Measurements from ENCODE around the gene DPP10. TPM values are rescaled to one million over a fixed set of nuclear protein-coding genes. Genes with fewer than 3 reads are reported as not detected.

Gene DPP10
- total and polyA plus RNA-seq, 5 experiments from 2014 or later, result not detected

DNA sequence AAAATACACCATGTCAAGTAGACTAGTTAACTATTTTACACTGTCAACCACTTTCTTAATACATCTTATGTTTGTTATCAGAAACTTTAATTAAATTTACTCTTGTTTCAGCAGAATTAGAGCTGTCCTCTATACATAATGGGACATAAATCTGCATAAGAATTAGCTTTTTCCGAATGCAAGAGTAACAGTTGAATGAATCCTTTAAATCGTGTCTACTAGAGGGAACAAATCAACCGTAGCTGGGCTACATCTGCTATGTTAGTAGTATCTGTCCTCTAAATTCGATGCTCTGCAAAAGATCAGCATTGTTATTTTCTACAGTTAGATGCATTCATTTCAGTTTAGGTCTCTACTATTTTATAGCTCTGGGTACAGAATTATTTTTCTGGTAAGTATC is 1090.6 kb downstream of the DPP10 start:
- Mint-ChIP-seq H3K9me3 (peaks cover 0 to 16% (median 6%) of the 10 kb centered on the region in 9 donors), H3K4me1 (no peaks in the 10 kb centered on the region), H3K27ac (no peak overlapping the region), H3K4me3 (no peak overlapping the region), H3K27me3 (no peaks in the 10 kb centered on the region), H3K36me3 (peaks cover 0 to 7% (median 0%) of the 10 kb centered on the region in 3 donors)
- ATAC-seq (no peak), DNase-seq (no peak)
- POLR2A ChIA-PET, result no interaction called here

DNA sequence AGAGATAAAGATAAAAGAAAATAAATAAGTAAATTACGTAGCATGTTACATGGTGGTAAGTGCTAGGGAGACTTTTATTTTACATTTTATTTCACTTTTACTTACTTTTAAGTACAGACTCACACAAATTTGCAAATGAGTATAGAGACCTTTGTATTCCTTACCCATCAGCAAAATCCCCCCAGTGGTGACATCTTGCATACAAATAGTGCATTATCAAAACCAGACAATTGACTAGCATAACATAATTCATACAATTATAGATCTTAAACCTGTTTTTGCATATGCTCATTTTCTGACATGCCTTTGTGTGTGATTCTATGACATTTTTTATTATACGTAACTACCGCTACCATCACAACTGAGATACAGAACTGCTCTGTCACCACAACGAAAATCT is 1099.4 kb downstream of the DPP10 start:
- peaks cover 0 to 29% (median 6%) of the 10 kb centered on the region in 9 donors for H3K9me3 Mint-ChIP-seq
- H3K4me1 Mint-ChIP-seq, result no peaks in the 10 kb centered on the region
- ATAC-seq (no peak), DNase-seq (no peak)
- peaks cover 0 to 4% (median 0%) of the 10 kb centered on the region in 3 donors for H3K36me3 Mint-ChIP-seq
- no peak overlapping the region for H3K27ac Mint-ChIP-seq
- POLR2A ChIA-PET, result no interaction called here
- no peak overlapping the region for H3K4me3 Mint-ChIP-seq
- no peaks in the 10 kb centered on the region for H3K27me3 Mint-ChIP-seq

DNA sequence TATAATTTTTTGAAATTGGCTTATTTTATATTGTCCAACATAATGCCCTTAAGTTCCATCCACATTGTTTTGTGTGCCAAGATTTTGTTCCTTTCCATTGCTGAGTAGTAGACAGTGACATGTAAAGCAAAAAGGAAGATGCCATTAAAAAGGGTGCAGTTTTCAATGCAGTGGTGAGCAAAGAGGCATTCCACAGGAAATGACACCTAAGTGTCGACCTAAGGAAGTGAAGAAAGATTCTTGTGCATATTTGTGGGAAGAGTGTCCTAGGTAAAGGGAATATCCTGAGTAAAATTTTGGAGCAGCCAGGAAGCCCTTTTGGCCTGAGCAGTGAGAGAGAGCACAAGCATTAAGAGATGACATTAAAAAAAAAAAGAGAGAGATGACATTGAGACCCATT is 1099.9 kb downstream of the DPP10 start:
- no peak overlapping the region for H3K27ac Mint-ChIP-seq
- H3K27me3 Mint-ChIP-seq, result no peaks in the 10 kb centered on the region
- ATAC-seq, result no peak
- H3K36me3 Mint-ChIP-seq, result peaks cover 0 to 4% (median 0%) of the 10 kb centered on the region in 3 donors
- POLR2A ChIA-PET, result no interaction called here
- no peaks in the 10 kb centered on the region for H3K4me1 Mint-ChIP-seq
- peaks cover 0 to 29% (median 6%) of the 10 kb centered on the region in 9 donors for H3K9me3 Mint-ChIP-seq
- no peak for DNase-seq
- no peak overlapping the region for H3K4me3 Mint-ChIP-seq

DNA sequence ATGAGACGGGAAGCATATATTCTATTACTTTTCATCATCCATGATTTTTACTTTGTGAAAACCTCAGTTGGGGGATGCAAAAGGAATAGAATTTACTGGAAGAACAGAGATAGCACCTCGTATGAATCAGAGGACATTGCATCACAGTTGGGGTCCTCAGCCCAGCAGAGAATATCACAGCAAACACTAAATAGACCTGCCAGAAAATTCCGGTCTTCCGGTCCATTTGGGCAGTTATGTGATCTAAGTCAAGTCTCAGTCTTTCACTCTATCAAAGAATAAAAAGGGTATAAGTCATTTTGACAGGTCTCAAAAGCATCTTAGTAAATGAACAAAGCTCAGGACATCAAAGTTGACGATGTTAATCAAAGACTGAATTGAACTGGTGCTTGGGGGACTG is 1100.6 kb downstream of the DPP10 start:
- DNase-seq (no peak), ATAC-seq (no peak)
- H3K27ac Mint-ChIP-seq, result no peak overlapping the region
- H3K9me3 Mint-ChIP-seq, result peaks cover 0 to 29% (median 6%) of the 10 kb centered on the region in 9 donors
- peaks cover 0 to 4% (median 0%) of the 10 kb centered on the region in 3 donors for H3K36me3 Mint-ChIP-seq
- POLR2A ChIA-PET, result no interaction called here
- H3K4me1 Mint-ChIP-seq, result no peaks in the 10 kb centered on the region
- no peaks in the 10 kb centered on the region for H3K27me3 Mint-ChIP-seq
- no peak overlapping the region for H3K4me3 Mint-ChIP-seq

DNA sequence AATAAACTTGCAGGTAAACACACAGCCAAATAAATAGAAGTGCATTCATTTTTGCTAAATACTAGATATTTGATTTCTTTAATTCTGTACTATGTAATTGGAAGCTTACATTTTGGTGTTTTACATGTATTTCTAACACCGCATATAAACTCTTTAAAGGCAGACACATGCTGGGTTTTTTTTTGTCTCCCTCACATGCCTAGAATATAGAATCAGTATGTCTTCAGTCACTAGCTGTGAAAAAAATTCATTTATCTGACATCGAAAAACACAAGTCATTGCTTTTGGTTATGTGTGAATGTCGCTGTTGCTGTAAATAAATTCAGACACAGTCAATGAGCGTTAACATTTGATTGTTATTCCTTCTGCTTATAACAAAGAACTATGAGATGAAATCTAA is 1101.0 kb downstream of the DPP10 start:
- Mint-ChIP-seq H3K36me3 (peaks cover 0 to 4% (median 0%) of the 10 kb centered on the region in 3 donors), H3K4me3 (no peak overlapping the region), H3K9me3 (peaks cover 0 to 30% (median 6%) of the 10 kb centered on the region in 9 donors), H3K27me3 (no peaks in the 10 kb centered on the region), H3K4me1 (no peaks in the 10 kb centered on the region), H3K27ac (no peak overlapping the region)
- ATAC-seq, result no peak
- POLR2A ChIA-PET, result no interaction called here
- DNase-seq, result no peak

DNA sequence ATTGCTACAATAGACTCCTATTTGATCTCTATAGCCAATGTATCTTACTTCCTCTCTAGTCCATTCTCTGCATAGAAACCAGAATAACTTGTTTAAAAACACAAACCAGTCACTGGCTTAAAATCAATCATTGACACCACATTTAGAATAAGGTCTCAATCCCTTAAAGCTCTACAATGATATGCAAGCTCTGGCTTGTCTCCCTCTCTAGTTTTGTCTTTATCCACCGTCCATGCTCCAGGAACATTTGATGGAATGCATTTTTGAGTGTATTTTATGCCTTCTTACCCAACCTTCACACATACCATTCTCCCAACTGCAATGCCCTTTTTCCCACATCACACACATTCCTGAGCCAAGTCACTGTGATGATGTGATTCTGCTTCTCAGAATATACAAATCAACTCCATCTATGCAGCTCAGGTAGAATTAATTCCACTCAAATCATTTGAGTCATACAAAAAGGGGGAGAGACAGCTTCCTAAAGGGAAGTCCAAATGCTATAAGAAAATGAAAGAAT is 1107.2 kb downstream of the DPP10 start:
- POLR2A ChIA-PET, result no interaction called here
- Mint-ChIP-seq H3K36me3 (peaks cover 0 to 4% (median 0%) of the 10 kb centered on the region in 3 donors), H3K27me3 (no peaks in the 10 kb centered on the region), H3K4me3 (no peak overlapping the region), H3K9me3 (peaks cover 3 to 32% (median 11%) of the 10 kb centered on the region in 9 donors), H3K27ac (no peak overlapping the region), H3K4me1 (no peaks in the 10 kb centered on the region)
- no peak for ATAC-seq
- DNase-seq, result no peak

DNA sequence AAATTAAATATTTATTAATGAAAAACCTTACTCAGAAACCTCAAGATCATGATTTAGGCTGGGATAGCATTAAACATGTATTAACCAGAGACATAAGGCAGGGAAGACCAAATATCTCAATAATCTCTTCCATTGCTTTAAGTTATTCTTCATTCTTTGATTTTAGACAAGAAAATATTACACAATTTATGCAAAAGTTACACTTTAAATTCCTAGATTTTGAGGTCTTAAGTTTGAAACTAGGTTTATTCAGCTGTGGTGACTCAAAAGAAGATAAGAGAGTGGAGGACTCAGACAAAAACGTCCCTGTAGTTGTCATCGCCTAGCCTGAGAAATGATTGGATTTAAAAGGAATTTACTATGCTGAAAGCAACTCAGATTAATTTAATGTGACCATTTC is 1110.3 kb downstream of the DPP10 start:
- Mint-ChIP-seq H3K4me3 (no peak overlapping the region), H3K4me1 (no peaks in the 10 kb centered on the region), H3K27ac (no peak overlapping the region), H3K9me3 (peaks cover 6 to 29% (median 9%) of the 10 kb centered on the region in 9 donors), H3K36me3 (no peaks in the 10 kb centered on the region), H3K27me3 (no peaks in the 10 kb centered on the region)
- POLR2A ChIA-PET, result no interaction called here
- no peak for DNase-seq
- no peak for ATAC-seq

DNA sequence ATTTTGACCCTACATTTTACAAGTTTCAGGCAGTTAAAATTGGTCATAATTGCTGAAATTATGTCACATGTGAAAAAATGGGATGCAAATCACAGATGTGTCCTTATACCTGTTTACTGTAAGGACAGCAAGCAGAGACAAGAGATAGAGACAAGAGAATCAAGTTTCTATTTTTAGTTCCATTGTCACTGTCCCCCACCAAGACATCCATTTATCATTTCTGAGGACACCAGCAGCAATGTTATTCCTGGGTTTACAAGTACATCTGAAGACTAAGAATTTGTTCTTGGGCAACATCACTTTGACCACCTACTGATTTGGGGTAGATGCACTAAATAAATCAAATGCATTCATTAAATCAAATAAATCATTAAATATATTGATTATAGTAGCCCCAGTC is 1111.7 kb downstream of the DPP10 start:
- no peak for ATAC-seq
- DNase-seq, result no peak
- Mint-ChIP-seq H3K36me3 (no peaks in the 10 kb centered on the region), H3K4me3 (no peak overlapping the region), H3K9me3 (peaks cover 5 to 20% (median 9%) of the 10 kb centered on the region in 9 donors), H3K27ac (no peak overlapping the region), H3K4me1 (no peaks in the 10 kb centered on the region), H3K27me3 (no peaks in the 10 kb centered on the region)
- POLR2A ChIA-PET, result no interaction called here

DNA sequence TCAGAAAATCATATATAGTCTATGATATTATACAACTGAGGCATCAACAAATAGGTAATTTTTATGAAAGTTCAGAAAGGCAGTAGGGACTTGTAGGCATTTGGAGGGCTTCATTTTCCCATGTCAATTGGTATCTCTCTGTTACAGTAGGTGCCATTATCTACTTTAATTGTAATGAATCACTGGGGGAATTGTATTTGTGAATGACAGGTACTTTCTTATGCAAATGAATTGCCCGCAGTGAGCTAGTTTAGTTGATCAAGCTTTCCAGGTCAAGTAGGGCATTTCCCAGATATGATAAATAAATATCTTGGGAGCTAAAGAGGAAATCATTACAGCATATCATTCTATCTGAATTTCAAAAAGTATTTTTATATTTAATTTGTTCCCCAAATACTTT is 1116.3 kb downstream of the DPP10 start:
- ATAC-seq, result no peak
- H3K4me1 Mint-ChIP-seq, result no peaks in the 10 kb centered on the region

DNA sequence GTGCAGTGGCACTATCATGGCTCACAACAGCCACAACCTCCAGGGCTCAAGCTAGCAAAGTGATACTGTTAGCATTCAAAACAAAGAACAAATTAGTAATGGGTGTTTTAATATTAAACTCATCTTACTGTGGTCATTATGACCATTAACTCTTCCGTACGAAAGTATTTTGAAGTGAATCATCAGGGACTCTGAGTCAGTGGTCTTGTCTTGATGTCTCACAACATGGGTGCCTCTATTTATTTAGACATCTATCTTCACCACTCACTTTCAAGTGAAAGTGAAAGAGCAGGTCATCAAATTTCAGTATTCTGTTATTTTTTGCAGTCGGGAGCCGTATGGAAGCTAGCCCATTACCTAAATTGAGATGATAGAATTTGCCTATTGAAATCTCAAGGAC is 1118.2 kb downstream of the DPP10 start:
- peaks cover 0 to 24% (median 6%) of the 10 kb centered on the region in 9 donors for H3K9me3 Mint-ChIP-seq
- no peaks in the 10 kb centered on the region for H3K36me3 Mint-ChIP-seq
- no peak for DNase-seq
- POLR2A ChIA-PET, result no interaction called here
- H3K4me3 Mint-ChIP-seq, result no peak overlapping the region
- ATAC-seq, result no peak
- H3K27ac Mint-ChIP-seq, result no peak overlapping the region
- no peaks in the 10 kb centered on the region for H3K27me3 Mint-ChIP-seq
- H3K4me1 Mint-ChIP-seq, result no peaks in the 10 kb centered on the region

More for the DNA sequence above, 1116.3 kb downstream of the DPP10 start:
- Mint-ChIP-seq H3K27ac (no peak overlapping the region), H3K9me3 (peaks cover 5 to 24% (median 9%) of the 10 kb centered on the region in 9 donors), H3K36me3 (no peaks in the 10 kb centered on the region), H3K4me3 (no peak overlapping the region), H3K27me3 (no peaks in the 10 kb centered on the region)
- DNase-seq, result no peak
- POLR2A ChIA-PET, result no interaction called here

DNA sequence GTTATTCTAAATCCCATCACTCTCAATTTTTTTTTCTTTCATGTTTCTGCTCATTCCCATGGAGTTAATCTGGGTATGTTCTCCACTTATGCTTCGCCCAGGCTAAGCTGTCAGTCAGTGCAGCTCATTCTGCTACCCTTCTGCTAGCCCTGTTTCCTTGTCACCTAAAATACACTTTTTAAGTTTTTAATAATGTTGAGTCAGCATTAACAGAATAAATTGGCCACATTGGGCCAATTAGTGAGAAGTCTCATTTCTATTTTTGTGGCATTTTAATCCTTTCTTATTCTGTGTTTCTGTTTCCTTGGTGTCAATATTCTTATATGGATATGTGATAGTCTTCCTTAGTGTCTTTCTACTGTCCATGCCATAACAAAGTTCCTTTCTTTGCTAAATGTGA is 1126.2 kb downstream of the DPP10 start:
- POLR2A ChIA-PET, result no interaction called here

DNA sequence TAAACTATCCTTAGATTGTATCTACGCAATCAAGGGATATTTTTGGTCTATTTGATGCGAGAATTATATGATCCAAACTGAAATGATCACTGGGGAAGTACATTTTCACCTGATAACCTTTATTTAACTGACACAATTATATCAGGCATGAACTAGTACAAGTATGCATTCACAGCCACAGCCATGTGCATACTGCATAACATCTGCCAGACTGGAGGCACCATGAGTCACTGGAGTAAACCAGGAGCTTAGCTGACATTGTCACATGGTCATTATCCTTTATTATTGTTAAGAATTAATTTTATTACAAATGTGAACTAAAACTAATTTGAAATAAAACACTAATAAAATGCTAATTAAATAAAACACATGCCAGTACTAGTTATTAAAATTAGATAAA is 1127.1 kb downstream of the DPP10 start:
- peaks cover 0 to 10% (median 0%) of the 10 kb centered on the region in 3 donors for H3K36me3 Mint-ChIP-seq
- peaks cover 6 to 30% (median 12%) of the 10 kb centered on the region in 9 donors for H3K9me3 Mint-ChIP-seq
- ATAC-seq, result no peak
- POLR2A ChIA-PET, result no interaction called here
- no peak overlapping the region for H3K27ac Mint-ChIP-seq
- no peaks in the 10 kb centered on the region for H3K27me3 Mint-ChIP-seq
- DNase-seq, result no peak
- no peak overlapping the region for H3K4me3 Mint-ChIP-seq
- H3K4me1 Mint-ChIP-seq, result no peaks in the 10 kb centered on the region

More for the DNA sequence above, 1126.2 kb downstream of the DPP10 start:
- Mint-ChIP-seq H3K27ac (no peak overlapping the region), H3K9me3 (peaks cover 0 to 21% (median 7%) of the 10 kb centered on the region in 9 donors), H3K4me1 (no peaks in the 10 kb centered on the region), H3K4me3 (no peak overlapping the region), H3K27me3 (no peaks in the 10 kb centered on the region), H3K36me3 (peaks cover 0 to 10% (median 0%) of the 10 kb centered on the region in 3 donors)
- DNase-seq (no peak), ATAC-seq (no peak)

DNA sequence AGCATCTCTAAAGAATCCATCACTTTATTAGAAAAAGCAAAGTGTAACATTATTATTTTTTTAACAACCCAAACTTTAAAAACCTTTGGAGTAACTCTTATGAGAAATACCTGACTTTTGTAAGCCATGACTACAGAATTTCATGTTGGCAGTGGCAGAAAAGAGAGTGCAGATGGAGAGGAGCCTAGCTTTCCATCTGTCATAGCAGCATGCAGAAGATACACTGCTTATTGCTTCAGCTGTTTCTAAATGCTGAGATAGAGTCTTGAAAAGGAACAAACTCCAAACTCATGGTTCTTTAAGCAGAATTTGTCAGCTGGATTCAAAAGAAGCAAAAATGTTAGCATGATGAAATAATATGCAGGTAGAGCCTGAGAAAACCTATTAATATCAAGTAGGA is 1130.3 kb downstream of the DPP10 start:
- ATAC-seq, result no peak
- no peaks in the 10 kb centered on the region for H3K27me3 Mint-ChIP-seq
- H3K9me3 Mint-ChIP-seq, result peaks cover 0 to 42% (median 13%) of the 10 kb centered on the region in 9 donors
- peaks cover 0 to 10% (median 0%) of the 10 kb centered on the region in 3 donors for H3K36me3 Mint-ChIP-seq
- DNase-seq, result no peak
- POLR2A ChIA-PET, result no interaction called here
- H3K4me1 Mint-ChIP-seq, result no peaks in the 10 kb centered on the region
- H3K4me3 Mint-ChIP-seq, result no peak overlapping the region
- no peak overlapping the region for H3K27ac Mint-ChIP-seq

DNA sequence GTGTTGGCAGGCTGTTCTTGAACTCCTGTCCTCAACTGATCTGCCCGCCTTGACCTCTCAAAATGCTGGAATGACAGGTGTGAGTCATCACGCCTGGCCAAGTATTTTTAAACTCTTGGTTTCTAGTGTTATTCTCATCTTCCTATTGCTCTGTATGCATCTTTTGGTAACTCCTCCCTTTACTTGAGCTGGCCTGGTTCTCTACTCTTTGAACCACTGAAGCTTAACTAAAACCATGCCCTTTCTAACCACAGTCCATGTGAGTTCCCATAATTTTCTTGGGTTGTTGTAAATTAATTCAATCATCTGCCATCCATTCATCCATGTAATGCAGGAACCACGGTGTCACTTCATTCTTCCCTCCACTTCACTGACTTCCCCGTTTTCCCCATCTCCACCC is 1131.3 kb downstream of the DPP10 start:
- Mint-ChIP-seq H3K36me3 (peaks cover 0 to 7% (median 0%) of the 10 kb centered on the region in 3 donors), H3K9me3 (peaks cover 0 to 38% (median 13%) of the 10 kb centered on the region in 9 donors), H3K27me3 (no peaks in the 10 kb centered on the region), H3K27ac (no peak overlapping the region), H3K4me3 (no peak overlapping the region), H3K4me1 (no peaks in the 10 kb centered on the region)
- no peak for ATAC-seq
- POLR2A ChIA-PET, result no interaction called here
- DNase-seq, result no peak

Measured in naive thymus-derived CD8-positive, alpha-beta T cell (primary cell).